Activated CD4-positive, CD25-positive, alpha-beta regulatory T cell treated with anti-CD3 and anti-CD28 coated beads, Interleukin-2, amount 50 U/mL, for 24 hours (primary cell): Measurements from ENCODE around the gene ISOC1.

Source experiments
- ATAC-seq, 2 donors: fragments of 150-1000 bp; cut with Tn5 transposase; one replicate each; pipeline ENCODE4 v1.10.0; 2021; ENCODE audit warnings: mild to moderate bottlenecking in 1 of 2, moderate library complexity in 1 of 2

The ISOC1 gene

DNA sequence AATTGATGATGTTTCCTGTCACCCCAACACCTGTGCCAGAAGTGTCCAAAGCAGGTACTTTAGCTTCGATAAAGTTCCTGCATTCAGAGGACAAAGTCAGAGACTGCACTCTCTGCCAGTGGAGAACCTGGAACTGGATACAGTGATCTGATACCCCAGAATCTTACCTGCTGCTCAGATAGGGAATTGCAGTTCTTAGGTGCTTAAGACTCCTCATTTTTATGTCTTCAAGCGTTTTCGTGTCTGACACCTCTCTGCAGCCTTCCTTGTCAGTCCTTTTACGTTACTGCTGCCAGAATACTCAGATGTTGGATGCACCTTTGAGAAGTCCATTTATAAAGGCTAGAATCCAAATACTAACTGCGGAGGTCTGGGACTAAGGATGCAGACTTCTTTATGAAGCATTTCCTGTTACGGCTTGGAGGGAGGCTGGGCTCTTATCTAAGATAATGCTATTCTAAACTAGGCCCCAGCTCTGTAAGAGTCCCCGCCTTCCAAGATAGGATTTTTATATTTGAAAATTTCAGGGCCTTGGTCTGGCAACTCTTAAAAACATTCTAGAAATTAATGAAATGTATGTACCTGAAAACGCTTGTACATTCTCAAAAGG, 1.9 kb downstream of the ISOC1 start:
- no peak for ATAC-seq

DNA sequence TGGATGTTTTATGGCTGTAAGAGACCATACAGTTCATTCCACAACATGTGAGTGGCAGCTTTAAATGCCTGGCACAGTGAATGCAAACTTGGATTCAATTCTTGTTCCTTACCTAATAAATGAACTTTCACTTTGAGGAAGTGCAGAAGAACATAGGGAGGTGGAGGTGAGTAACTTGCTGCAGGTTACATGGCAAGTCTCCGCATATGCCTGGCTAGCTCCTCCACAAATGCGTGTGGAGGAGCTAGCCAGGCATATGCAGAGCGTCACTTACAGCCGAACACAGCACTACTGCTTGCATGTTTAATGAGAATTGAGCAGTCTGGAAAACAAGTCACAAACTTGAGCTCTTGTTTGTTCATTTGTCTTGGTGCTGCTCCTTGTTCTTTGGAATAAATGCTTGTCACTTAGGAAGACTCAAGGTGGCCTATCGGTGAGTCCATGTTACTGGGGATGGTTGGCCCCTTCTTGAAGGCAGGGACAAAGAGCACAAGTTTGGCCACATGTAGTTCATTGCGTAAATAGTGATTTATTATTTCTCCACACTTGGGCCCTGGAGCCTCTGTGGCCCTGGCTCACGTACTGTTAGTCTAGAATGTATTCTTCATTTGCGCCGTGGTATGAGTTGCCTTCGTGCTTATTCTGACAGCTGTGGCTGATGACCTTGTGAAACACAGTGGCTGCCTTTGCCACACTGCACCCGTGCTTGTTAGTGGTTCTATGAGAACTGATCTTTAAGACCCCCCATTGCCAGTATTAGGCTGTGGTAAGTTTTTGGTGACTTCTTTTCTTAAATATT, 3.1 kb downstream of the ISOC1 start:
- ATAC-seq: no peak

GRCh38 chr5:129098488-129099183, 4.1 kb downstream of the ISOC1 start:
- no peak for ATAC-seq

DNA sequence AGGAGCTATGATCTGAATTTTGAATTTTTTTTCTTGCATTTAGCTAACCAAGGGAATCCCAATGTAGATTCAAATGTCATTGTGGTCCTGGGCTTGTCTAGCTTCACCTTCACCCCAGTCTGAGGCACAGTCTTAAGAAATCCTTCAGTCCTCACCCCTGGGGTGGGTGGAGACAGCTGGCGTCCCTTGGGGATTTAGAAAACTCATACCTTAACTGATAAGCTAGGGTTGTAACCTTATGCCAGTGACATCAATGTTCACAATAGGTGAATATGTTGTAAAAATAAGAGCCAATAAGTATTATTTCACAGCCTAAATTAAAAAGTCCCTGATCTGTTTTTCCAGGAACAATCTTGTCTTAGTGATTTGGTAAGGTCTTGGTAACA, 4.6 kb downstream of the ISOC1 start:
- no peak for ATAC-seq

GRCh38 chr5:129101794-129102193, 7.2 kb downstream of the ISOC1 start:
- no peak for ATAC-seq

DNA sequence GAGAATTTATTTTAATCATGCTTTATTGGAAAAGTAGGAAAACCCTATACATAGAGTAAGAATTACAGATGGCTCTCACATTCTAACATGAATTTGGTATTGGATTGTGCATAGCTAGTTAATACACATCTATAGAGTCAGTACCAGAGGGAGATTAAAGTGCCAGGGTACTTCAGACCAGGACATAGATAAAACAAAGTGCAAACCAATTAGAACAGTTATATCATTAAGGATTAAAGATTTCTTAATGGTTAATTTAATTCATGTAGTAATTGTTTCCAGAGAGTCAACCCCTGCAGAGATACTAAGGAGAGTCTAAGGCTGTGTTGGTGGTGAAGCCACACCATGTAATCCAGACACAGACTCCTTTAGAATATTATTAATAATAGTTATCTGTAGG, 8.8 kb downstream of the ISOC1 start:
- no peak for ATAC-seq

GRCh38 chr5:129104915-129105455, 10.4 kb downstream of the ISOC1 start:
- no peak for ATAC-seq

GRCh38 chr5:129107637-129108036, 13.1 kb downstream of the ISOC1 start:
- ATAC-seq: no peak

- no peak for ATAC-seq
Observed at GRCh38 chr5:129110742-129111141, 16.2 kb downstream of the ISOC1 start.

DNA sequence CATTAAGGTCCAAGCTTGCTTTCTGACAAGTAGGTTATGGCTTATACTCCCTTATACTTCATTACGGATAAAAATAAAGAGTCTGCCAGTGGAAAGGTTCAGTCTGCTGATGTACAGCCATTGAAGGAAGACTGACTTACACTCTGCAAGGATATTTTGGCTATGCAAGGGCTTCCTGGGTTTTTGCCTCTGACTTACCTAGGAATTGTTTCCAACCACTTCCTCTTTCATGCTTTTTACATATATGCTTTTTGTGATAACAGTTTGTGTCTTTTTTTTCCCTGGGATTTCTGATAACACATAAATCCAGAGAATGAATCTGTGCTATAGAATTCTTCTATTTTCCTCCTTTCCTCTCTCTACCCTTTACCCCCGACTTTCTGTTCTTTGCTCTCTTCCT, 16.8 kb downstream of the ISOC1 start:
- no peak for ATAC-seq

GRCh38 chr5:129112295-129112694, 17.7 kb downstream of the ISOC1 start:
- ATAC-seq: no peak

GRCh38 chr5:129113867-129114266, 19.3 kb downstream of the ISOC1 start:
- no peak for ATAC-seq

- ATAC-seq: peak; percentile 72 to 91
Observed at GRCh38 chr5:129114539-129115193, 20.1 kb downstream of the ISOC1 start.

GRCh38 chr5:129115680-129116079, 21.1 kb downstream of the ISOC1 start:
- ATAC-seq: no peak

DNA sequence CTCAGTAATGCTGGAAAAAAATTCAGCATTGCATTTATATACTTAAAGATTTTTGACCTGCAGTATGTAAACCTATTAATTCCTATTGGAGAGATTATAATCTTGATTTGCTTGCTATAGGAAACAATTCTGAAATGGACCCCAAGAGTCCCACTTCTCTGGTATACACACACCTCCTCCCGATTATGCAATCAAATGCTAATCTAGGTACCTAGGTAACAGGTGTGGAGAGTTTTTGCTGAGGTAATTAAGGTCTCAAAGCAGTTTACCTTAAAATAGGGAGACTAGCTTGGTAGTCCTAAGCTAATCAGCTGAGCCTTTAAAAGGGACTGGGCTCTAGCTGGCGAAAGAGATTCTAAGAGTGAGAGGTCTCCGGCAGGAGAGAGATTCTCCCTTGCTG, 22.2 kb downstream of the ISOC1 start:
- ATAC-seq: no peak

DNA sequence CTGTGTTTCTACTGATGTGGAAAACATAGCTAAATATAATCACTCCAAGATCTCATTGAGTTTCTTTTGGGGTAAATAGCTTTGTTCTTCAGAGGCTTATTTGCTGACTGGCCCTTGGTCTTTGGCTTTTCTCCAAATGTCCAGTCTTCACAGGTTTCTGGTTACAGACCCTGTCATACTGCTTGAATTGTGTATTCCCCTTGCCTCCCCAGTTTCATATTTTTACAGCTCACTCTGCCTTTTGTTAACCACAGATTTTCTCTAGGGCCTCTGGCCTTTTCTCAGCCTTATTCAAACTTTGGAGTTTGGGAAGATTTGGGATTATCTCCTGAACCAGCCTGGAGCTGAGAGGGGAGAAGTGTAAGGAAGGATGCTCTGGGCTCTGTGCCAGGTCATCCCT, 23.9 kb downstream of the ISOC1 start:
- no peak for ATAC-seq

GRCh38 chr5:129118826-129119225, 24.3 kb downstream of the ISOC1 start:
- no peak for ATAC-seq

- ATAC-seq: peak; percentile 35 to 64
Observed at GRCh38 chr5:129120158-129120581, 25.6 kb downstream of the ISOC1 start.

GRCh38 chr5:129122560-129122959, 28.0 kb downstream of the ISOC1 start:
- ATAC-seq: peak in 1 of 2 donors; percentile 14

- no peak for ATAC-seq
Observed at GRCh38 chr5:129124608-129125007, 30.1 kb downstream of the ISOC1 start.

GRCh38 chr5:129125819-129126218, 31.3 kb downstream of the ISOC1 start:
- ATAC-seq: peak; percentile 78 to 82

DNA sequence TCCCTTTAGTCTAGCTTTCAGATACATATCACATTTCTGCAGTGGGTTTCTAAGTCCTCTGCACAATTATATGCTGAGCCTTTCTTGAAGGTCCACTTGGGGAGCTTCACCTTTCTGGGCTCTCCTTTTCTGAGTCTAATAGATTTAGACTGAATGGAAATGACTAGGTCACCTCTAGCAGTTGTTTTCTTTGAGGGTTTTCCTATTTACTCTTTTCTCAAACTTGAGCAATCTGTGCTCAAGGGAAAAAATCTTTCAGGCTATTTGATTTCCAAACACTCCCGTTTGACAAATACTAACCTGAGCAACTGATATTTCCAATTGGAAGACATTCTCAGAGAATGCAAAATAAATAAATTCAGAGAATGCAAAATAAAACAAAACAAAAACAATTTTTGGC, 39.0 kb downstream of the ISOC1 start:
- ATAC-seq: no peak

GRCh38 chr5:129135633-129136032, 41.1 kb downstream of the ISOC1 start:
- peak; percentile 46 to 56 for ATAC-seq
